SK-N-SH treated with all-trans-retinoic acid at 6 μM for 48 hours (cell line): ENCODE data around the gene KIAA0319L.

Experiments
- CREB5 ChIP-seq: fragments of 250-450 bp; sonication (Bioruptor Pico); IDR thresholded peaks from 2 replicates; pipeline ENCODE4 v1.5.1; 2020; ENCODE audit warnings: low read depth, mild to moderate bottlenecking, moderate library complexity
- ISL1 ChIP-seq: fragments of 250-450 bp; sonication (Bioruptor Pico); IDR thresholded peaks from 2 replicates; pipeline ENCODE4 v2.1.2; 2022; ENCODE audit warnings: mild to moderate bottlenecking, moderate library complexity
- ZNF565 ChIP-seq: fragments of 450-650 bp; formaldehyde crosslinking; conservative IDR thresholded peaks from 2 replicates; pipeline ENCODE4 v1.5.0; 2020; ENCODE audit warnings: low read depth, mild to moderate bottlenecking, moderate library complexity

GRCh38 chr1:35560256-35561225 is 3.3 kb upstream of the KIAA0319L start:
- no peak for TF ChIP-seq ISL1
- TF ChIP-seq CREB5: no peak
- TF ChIP-seq ZNF565 (CRISPR knock-in tag): no peak
